CD4-positive, alpha-beta T cell treated with Interleukin-2 at 100 ng/mL for 4 hours (primary cell): Measurements from ENCODE around the gene ZNF664.

Experiments used
- DNase-seq: peaks from one replicate; pipeline ENCODE4 v3.0.0-alpha.2; 2020; ENCODE audit warnings: low spot score

The ZNF664 gene

DNA sequence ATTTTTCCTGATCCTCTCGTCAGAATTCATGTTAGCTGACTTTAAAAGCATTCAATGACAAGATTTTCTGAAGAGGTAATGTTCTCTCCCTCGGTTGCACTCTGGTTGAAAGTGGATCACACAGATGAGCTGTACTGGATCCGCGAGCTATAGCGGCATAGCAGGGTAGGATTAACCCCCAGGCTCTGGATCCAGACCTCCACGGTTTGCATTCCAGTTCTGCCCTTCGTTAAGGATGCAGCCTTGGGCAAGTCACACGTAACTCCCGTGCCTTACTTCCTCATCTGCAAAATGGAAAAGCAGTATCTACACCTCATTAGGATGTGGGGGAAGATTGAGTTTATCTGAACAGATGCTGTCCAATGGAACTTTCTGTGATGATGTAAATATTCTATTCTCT is 14.1 kb upstream of the ZNF664 start:
- no peak for DNase-seq

DNA sequence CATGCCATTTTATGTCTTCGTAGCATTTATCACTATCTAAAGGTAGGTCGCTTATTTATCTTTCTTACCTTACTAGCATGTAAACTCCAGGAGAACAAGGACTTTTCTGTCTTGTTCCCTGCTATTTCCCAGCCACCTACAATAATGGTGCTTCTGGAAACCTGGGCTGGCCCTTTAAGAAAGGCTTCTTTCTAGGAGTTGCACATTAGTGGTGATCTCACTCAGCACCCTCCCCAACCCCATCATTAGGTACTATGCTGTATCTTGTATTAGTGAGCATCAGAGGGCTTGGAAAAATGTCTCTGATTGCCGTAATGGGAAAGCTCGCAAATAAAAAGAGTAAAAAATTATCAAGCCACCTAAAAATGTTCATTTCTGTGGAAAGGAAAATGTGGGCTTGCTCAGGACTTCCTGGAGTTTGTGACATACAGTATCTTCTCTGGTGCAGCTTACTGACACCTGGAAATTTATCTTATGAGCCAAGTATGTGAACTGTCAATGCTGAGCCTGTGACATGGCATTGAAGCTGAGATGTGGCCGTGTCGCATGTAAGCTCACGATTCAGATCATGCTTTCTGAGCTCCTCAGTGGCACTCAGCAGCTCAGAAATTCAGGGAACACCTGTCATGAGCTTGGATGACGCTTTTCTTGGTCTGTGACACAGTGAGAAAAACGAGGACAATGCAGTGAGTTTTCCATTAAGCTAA is 12.8 kb upstream of the ZNF664 start:
- no peak for DNase-seq

DNA sequence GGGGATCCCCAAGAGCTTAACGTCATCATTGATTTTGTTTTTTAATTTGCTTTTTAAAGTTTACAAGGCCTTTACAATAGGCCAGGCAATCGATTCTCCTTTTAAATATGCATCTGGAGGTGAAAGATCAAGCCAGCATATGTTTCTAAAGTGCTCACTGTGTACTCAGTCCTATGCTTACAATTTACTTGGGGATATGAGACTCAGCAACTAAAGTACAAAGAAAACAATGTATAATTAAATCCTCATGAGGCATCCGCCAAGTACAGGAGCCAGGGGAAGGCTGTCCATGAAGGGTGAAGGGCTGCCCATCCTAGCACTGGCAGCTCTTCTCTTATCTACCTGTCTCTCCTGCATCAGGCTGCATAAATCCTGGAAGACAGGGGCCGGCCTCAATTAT is 12.2 kb upstream of the ZNF664 start:
- DNase-seq = no peak

DNA sequence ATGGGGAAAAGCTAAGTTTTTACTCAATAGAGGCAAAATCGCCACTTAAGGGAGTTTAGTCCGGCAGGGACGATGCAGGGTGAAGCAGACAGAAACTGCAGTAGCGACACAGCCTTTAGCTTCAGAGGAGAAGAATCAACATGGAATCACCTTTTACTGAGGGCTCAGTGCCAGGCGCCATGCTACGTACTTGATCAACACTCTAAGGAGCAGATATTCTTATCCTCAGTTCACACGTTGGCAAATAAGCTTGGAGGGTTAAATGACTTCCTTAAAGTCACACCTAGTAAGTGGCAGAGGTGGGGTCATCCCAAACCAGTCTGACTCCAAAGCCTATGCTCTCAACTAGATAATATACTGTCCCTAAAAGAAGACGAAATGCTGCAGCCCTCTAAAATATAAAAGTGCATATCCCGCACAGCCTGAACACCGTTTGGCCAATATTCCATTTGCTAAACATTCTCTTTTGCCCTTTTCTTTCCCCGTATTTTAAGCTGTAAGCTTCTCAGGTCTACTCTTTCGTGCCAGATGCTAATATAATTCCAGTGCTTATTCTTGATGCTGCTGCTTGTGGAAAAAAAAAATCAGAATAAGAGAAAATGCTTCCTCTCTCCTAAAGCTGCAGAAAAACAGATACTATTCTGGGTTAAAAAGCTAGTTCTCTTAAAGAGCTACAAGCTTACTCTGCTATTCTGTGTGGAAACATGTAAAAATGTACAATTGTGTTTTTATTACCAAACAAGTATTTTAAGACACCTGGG is 11.2 kb upstream of the ZNF664 start:
- no peak for DNase-seq

DNA sequence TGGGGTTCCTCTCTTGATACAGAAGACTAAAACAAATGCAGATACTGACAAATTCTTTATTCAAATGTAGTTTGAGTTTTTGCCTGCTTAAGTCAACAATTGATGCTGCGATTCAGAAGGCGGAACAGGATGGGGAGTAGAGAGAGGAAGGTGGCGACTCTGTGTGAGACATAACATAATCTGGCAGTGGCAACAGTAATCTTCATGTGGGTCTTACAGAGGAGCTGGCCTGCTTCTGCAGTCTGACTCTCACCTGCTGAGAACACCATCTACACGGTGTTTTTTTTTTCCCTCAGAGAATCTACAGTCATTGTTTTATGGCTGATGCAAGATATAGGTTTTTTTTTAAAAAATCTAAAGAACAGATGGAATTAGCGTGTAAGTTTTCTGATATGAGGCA is 10.5 kb upstream of the ZNF664 start:
- DNase-seq = no peak

DNA sequence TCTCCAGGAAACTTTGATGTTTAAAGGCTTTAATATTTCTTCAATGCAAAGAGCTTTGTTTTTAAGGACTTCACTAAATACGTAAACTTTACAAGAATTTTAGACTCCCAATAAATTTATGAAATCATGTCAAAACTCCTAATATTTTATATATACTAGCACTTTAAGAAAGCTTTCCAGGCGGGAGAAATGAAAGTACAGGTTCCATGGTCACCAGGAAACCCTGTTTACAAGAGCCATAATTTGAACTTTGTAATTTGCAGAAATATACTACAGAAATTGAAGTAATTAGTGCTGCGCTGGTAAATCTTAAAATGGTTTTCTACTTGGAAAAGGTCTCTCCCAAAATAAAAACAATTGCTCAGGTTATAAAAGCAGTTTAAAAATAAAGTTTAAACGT is 9.2 kb upstream of the ZNF664 start:
- DNase-seq = no peak

DNA sequence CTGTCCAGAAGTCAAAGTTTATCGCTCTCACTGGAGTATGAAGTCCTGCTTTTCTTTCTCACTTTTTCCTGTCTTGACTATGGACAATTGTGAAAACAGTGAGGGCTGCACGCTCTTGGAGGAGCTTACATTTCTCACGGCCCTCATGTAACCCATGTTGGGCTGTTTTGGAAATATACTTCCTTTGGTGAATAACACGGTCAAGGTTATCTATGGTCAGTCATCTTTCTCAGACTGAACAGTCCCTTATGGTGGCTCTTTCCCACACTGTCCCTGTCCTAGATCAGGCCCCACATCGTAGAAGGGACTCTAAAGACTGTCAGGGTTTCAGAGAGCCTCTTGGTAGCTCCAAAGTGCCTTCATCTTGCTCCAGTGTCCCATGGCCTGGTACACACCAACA is 7.6 kb upstream of the ZNF664 start:
- no peak for DNase-seq

DNA sequence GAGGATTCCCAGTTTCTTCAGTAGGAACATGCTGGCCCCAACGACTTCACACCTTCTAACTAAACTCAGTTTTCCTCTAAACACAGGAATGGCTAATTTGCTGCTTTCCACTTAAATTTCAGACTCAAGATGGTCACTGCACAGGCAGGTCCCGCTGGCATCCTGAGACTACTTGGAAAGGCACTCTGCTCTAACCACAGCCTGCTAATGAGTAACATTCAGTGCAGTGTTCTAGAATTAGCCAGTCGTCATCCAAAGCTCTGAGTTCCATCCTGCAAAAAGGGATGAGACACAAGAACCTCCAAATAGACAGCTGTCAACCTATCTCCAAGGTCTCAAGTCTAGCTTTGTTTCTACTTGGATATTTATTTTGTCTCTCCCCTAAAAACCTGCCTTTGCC is 6.4 kb upstream of the ZNF664 start:
- no peak for DNase-seq

DNA sequence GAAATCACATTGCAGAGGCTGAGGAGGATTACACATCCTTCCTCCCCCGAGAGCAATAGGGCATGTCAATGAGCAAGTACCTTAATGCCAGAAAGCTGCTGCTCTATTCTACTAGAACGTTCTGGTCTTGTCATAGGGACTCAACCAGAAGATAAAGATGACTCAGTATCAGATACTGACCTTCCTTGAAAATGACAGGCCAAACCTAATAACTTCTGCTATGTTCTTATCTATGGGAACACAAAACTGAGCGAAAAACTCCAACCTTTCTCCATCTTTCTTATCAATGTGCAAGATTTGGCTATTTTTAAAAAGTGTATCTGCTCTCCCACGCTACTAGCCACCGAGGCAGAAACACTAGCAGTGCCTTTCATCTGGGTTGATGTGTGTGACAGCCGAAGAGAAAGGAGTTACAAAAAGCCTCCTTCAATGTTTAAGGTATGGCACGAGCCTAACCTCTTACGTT is 5.9 kb upstream of the ZNF664 start:
- DNase-seq = no peak

DNA sequence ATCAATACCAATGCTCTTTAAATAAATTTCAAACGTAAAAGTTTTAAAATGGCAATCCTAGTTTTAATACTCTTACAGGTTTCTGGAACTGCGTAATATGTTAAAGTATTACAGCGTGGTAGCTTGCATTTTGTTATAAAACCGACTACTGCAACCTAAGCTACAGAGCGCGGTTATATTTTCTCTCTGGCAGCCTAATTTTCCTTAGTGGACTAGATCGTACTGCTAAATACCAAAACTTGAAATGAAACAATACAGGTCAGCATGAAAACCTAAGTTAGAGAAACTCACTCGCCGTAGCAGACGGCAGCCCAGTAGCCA is 1.6 kb upstream of the ZNF664 start:
- DNase-seq = no peak

DNA sequence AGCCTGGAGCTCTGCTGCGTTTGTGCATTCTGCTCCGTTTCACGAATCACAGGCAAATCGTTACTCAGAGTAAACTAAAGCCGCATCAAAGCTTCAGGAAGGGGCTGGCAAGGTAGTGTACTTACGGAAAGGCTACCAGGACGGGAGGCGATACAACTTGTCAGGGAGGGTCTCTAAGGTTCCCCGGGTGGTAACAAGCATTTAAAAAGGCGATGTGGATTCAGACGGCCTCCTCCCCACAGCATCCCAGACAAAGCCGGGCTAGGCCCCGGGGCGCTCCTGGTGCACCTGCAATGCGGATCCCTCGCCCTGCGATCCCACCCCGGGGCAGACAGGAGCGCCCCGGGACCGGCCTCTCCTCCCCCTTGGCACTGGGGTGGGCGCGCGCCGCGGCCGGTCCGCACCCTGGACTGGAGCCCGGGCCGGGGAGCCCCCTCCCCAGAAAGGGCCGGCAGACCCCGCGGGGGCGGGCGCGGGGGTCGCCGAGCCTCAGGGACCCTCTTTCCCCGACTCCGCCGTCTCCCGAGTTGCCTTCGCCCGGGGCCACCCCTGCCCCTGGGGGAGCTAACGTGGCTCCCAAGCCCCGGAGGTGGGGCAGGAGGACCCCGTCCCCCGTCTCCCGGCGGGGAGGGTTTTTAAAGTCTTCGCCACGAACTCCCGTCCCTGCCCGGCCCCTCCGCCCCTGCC is 1.1 kb upstream of the ZNF664 start:
- DNase-seq = peak; percentile 42

DNA sequence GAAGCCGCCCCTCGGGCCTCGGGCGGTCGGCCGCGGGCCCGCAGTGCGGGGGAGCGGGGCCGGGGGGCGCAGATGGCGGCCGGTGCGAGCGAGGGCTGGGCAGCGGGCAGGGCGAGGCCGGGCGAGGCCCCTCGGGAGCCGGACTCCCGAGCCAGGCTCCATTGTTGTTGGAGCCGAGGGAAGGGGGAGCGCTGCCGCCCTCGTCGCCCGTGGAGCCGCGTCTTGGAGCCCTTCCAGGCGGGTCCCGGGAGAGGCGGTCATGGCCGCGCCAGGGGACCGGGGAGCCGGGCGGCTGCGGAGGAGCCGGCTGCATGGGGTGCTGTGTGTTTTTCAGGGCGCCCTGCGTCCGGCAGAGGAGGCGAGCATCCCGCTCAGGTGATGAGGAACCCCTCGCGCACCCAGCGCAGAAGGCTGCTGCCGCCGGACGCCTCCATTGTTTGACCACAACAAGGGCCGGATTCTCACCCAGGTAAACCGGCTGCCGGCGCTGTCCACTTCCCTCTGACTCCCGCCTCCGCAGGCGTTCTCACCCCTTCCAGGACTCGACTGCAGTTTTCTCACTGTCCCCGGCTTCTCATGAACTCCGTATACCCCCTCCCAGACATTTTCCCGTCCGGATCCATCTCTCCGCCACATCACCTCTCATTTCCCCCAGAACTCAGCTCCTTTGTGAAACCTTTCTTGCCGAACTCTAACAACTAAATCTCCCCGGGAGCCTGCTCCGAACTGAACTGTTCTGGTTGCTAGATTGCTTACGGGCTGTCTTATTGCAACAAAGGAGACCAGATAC is 732 bp downstream of the ZNF664 start:
- peak; percentile 7 for DNase-seq

DNA sequence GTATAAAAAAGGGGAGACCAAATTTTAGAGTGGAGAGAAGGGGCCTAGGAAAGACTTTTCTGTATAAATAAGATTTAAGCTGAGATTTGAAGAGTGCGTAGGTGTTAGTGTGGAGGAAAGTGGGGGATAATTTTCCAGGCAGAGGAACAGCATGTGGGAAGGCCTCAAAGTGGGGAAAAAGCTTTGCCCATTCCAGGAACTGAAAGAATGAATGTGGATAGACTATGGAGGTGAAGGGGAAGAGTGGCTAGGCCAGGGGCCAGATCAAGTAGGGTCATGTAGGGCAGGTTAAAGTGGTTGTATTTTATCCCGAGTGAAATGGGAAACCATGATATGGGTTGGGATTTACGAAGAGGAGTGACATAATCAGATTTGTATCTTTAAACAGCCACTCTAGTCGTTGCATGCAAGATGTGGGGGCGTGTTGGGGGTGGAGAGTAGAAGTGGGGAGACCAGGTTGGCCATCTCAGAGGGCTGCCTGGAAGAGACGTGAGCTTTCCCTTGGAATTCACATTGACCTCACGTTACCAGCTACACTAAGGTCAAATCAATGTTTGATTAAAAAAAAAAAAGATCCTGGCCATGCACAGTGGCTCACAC is 3.3 kb downstream of the ZNF664 start:
- DNase-seq = no peak

DNA sequence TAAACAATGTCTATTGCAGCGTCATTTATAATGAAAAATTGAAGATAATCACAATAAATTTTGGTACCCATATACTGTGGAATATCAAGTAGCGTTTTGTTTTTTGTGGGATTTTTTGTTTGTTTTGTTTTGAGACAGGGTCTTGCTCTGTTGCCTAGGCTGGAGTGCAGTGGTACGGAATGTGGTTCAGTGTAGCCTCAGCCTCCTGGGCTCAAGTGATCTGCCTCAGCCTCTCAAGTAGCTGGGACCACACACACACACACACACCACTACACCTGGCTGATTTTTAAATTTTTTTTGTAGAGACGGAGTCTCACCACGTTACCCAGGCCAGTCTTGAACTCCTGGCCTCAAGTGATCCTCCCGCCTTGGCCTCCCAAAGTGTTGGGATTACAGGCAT is 6.6 kb downstream of the ZNF664 start:
- no peak for DNase-seq

DNA sequence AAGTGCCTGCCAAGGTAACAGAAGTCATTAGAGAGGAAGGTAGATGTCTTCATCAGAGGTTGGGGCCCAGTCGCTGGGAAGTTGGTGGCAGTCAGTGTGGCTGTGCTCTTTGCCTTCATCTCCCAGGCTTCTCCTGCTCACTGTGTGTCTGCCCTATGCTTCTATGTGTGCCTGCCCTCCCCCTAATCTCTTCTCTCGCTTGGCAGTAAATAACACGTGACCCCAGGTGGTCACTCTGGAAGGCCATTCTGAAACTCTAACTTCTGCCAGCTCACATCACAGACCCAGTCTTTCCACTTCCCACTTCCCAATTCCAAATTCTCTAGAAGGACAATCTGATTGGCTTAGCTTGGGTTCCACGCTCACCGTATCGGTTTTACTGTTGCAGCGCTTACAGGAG is 9.3 kb downstream of the ZNF664 start:
- DNase-seq = no peak

DNA sequence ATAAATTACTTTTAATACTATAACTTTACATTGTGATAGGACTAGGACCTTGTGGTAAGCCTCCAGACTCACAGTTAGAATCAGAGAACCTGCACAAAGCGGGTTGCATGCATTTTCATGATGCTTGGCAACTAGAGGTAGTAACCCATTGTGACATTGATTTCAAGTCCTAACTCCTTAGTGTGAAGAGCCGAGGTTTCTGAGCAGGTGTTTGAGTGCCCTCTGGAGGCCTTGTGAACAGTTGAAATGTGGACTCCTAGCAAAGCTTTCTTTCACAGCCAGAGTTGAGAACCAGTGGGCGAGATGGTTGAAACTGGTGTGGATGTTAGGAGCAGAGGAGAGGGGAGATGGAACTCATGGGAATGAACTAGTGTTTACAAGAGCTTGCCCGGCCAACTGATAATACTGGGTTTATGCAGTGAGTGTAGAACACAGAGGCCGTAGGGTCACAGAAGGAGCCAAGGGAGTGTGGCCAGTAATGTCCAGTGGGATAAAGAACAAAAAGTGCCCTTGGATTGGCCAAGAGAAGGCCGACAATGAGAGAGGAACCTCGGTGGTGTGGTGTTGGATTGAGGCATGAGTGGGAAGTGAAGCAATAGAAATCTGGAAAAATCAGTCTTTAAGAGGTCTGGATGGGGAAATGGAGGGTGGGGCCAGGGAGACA is 10.9 kb downstream of the ZNF664 start:
- DNase-seq = peak; percentile 63

DNA sequence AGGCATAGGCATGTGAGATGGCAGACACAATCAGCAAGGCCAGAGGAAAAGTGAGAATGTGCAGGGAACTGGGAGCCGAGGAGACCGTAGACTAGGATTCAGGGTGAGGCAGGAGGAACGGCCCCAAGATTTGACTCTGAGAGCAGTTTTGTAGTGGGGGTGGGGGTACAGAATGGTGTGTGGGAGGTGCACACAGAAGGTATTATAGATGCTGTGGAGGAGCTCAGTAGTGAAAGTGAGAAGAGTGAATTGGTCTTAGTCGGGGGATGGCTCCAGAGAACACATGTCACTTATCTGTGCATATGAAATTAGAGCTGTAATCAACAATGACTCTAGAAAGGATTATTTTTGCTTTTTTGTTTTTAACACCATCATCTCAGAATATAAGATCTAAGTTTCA is 11.9 kb downstream of the ZNF664 start:
- DNase-seq = no peak

DNA sequence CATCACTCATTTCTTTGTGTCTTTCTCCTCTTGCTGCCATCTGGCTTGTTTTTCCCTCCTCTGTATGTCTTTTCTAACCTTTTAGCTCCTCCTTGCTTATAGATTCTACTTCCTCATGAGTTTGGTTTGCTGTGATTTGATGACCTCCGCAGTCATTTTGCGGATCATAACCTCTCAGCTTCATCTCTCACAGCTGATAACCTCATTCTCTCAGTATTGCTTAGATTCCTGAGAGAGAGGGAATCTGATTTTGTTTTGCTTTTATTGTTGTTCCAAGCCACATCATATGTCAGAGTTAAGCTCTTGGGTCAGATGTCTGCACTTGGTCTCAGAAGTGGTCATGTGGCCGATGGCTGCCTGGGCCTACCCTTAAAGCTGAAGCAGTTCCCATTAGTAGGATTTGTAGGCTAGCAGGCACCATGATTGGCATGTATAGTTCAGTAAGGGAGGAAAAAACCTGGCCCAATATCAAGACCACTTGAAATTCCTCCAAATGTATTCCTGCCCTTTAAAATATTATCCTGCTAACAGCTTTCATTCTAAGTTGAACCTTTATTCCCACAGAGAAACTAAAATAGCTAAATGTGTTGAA is 13.5 kb downstream of the ZNF664 start:
- no peak for DNase-seq

DNA sequence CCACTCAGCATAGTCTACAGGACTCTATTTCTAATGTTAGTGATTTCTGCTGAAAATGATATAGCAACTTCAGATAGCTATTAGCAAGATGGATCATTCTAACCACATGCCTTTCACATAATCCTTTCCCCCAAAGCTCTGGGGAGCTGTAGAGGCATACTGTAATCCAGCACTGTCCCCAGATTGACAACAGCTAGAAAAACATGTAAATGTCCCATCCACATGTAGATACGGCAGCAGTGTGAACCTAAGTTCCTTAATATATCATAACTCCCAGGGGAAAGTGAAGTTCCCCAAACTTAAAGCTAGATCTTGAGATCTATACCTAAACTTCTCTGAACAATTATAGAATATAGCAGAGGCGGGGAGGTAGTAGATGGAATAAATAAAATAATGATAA is 14.0 kb downstream of the ZNF664 start:
- no peak for DNase-seq

DNA sequence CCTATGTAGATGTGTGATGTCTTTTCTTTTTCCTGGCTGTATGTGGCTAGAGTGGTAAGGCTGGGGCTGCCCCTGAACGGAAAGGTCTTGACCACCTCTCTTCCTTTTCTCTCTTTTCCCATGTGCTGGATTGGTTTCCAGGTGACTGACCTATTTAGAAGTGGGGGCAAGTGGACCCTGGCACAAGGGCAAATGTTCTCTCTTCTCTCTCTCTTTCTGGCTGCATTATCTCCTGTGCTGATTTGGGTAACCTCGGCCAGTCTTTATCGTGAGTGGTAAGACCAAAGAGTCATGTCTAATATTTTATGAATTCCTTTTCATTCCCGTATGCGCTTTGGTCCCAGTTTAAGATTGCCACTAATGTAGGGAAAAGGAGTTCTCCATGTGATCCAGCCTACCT is 16.2 kb downstream of the ZNF664 start:
- no peak for DNase-seq

DNA sequence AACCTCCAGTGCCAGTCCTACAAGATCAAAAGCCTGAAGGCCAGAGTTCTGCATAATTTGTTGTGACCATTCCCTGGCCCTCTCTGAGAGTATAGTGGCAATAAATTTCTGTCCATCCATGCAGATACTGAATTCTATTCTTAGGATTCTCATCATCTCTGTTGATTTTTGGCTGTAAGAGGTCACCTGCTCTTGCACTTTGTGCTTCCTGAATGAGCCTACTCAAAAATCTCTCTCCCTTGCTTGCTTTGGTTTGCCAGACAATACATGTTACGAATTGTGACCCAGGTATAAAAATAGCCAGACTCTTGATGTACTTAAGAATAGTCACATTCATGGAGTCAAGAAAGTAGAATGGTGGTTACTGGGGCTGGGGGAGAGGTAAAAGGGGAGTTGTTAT is 16.7 kb downstream of the ZNF664 start:
- no peak for DNase-seq
